ENCODE data around the gene RAB40C. TPM values are rescaled to one million over a fixed set of nuclear protein-coding genes. Genes with fewer than 3 reads are reported as not detected.

The RAB40C gene
- total and polyA plus RNA-seq, 9 of the 15 experiments (the other 6 are each of a cell fraction or from before 2014, with no cell fraction given): 0.17 to 23.4 (median 8.7) TPM

GRCh38 chr16:667780-668518 lies 78.1 kb downstream of the RAB40C start, which contains the start of gene RHOT2 (continued):
- TF ChIP-seq ZNF449 (CRISPR knock-in tag; IDR thresholded peaks at IDR 0.05) (no peak), PREB (CRISPR knock-in tag; IDR thresholded peaks at IDR 0.05) (peak; percentile 86; the same call in 1 of the 2 replicates), HDAC2 (IDR thresholded peaks at IDR 0.05) (no peak), ATF1 (CRISPR knock-in tag; IDR thresholded peaks at IDR 0.05) (no peak), ATF1 (tag; IDR thresholded peaks at IDR 0.05) (peak; percentile 72), NCOA4 (IDR thresholded peaks at IDR 0.05; ENCODE audit: partially characterized antibody) (no peak), ZBTB26 (CRISPR knock-in tag; IDR thresholded peaks at IDR 0.05) (no peak), E2F6 (IDR thresholded peaks at IDR 0.05; ENCODE audit: borderline replicate concordance in 1 of 2, extremely low read depth in 1 of 2, insufficient read depth in 1 of 2, insufficient read length in 1 of 2, low read depth in 1 of 2, low read length in 1 of 2, poor library complexity in 1 of 2, severe bottlenecking in 1 of 2) (peak; percentile 63 to 87), TCF7 (IDR thresholded peaks at IDR 0.05; ENCODE audit: borderline replicate concordance) (no peak), ZMIZ1 (IDR thresholded peaks at IDR 0.05; ENCODE audit: low read depth in 2 of 2, low read length in 2 of 2) (peak in 1 of 2 experiments; percentile 33; a peak in 1 of 4 replicates), ZNF408 (CRISPR knock-in tag; IDR thresholded peaks at IDR 0.05; ENCODE audit: low read depth) (no peak), KLF13 (tag; IDR thresholded peaks at IDR 0.05; ENCODE audit: borderline replicate concordance, low read depth) (0 out of 2 replicates have a peak, but pooled peaks have one; percentile 53), UBTF (IDR thresholded peaks at IDR 0.05; ENCODE audit: borderline replicate concordance in 1 of 2, low read depth in 2 of 2, low read length in 2 of 2) (peak in 1 of 2 experiments; percentile 43; a peak in 1 of 4 replicates), ZFP30 (CRISPR knock-in tag; IDR thresholded peaks at IDR 0.05; ENCODE audit: borderline replicate concordance) (no peak)
